HG02943 (cell line): ENCODE data around the gene SPON1.

ENCODE experiments used
- ATAC-seq: cut with Tn5 transposase; IDR thresholded peaks from one replicate; pipeline ENCODE4 v1.9.1; 2021; ENCODE audit warnings: mild to moderate bottlenecking, low read depth, moderate library complexity; ENCODE audit not compliant: unreplicated experiment

The SPON1 gene

DNA sequence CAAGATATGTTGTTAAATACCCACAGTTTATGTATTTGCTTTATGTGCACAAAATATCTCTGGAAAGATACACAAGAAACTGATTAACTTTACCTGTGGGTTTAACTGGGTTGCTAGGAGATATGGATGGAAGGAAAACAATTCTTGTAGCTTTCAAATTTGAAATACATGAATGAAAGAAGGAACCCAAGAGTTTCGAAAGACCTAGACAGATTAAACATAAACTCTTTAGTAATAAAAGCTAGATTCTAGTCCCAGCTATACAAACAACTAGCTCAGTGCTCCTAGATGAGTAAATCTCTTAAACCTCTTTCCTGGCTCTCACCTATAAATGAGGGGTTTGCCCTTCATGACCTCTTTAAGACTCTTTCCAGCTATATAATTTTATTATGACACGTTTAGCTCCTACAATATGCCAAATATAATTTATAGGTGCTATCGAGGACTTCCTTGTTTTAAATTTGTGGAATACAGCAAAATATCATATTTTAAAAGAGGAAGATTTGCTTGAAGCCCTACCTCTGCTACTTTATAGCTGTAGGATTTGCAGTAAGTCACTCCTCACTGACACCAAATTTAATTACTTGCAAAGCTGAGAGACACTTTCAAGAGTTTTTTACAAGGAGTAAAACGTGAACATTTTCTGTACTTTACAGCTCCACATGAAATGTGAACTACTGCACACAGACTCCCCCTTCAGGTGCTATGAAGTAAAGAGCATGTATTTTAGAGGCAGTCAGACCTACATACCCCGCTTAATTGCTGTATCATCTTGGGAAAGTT is 345.8 kb downstream of the SPON1 start:
- no peak for ATAC-seq

DNA sequence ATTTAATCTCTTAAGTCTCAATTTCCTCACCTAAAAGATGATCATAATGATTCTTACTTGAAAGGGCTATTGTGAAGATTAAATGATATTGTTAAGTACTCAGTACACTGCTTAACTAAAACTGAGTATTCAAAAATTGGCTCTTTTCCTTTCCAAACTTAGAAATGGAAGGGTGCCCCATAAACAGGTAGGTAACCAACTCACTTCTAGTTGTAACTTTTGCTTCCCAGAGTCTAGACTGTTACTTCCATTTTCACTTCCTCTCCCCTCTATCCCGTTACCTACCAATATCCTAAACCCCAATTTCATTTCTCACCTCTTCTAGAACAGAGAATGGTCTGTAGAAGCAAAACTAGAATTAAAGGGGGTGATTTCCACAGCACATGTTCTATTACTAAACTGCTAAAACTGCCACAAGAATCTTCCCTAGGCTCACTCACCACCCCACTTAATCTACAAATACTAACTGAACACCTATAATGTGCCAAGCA is 346.4 kb downstream of the SPON1 start:
- no peak for ATAC-seq

DNA sequence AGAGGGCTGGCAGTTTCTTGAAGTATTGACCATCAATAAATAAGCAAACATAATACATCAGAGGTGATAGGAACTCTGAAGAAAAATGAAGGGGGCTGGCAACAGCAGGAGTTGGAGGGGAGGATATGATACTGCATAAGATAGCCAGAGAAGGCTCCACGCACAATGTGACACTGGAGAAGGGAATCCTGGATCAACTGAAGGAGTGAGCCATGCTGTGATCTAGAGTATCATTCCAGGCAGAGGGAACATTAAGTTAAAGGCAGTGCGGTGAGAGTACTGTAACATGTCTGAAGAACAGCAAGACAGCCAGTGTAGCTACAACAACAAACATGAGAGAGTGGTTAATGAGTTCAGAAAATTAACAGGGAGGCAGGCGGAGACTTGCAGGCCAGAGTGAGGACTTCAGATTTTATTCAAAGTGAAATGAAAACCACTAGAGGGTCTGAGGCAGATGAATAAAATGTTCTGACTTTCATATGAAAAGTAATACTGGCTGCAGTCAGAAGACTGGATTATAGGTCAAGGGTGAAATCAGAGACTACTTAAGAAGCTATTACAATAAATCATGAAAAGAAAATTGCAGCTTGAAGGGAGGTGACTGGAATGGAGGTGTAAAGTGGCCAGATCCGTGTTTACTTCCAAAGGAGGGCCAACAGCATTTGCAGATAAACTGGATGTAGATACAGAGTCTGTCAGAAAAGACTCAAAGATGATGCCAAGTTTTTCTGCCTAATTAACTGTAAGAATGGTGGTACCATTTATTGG is 347.1 kb downstream of the SPON1 start:
- ATAC-seq = no peak

GRCh38 chr11:14310679-14311078 is 348.2 kb downstream of the SPON1 start:
- ATAC-seq = no peak

DNA sequence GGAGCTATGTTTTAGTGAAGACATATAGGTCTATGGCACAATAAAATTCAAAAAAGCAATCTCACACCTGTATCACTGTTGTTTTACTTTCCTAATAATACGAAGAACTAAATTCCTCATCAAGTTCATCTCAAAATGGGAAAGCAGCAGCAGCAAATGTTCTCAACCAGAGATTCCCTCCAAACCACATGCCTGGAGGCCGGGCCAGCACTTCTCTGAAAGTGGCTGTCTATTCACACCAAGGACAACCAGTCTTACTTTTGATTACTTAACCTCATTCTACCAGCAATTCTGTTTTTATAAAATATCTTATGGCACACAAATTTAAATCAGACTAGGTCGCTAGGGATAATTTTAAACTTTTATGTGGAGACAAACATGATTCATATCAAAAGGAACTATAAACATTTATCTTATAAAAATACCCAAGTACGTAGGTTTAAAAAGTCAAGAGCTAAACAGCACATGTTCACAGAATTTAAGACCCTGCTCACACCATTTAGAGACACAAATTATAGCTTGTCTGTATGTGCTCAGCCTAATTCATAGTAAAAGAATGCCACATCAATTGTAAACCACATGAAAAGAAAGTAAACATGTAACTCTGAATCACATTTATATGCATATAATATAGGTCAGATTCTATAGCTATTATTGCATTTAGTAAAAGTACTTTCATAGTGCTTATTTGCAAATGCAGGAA is 350.4 kb downstream of the SPON1 start:
- ATAC-seq = no peak

DNA sequence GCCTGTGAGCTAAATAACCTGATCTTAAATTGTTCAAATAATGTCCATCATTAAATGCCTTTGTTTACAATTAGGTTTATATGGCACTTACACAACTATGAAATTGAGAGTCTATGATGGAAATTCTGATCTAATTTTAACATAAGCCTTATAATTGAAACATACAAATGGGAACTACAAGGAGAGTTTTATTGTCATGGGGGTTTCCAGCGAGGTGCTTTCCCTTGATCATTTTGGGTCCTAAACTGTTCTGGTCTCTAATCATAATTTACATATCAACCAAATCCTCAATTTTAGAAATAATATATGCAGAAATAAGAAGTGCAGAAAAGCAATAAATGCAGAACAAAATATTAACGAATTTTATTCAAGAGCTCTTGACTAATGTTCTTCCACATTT is 351.6 kb downstream of the SPON1 start:
- no peak for ATAC-seq

DNA sequence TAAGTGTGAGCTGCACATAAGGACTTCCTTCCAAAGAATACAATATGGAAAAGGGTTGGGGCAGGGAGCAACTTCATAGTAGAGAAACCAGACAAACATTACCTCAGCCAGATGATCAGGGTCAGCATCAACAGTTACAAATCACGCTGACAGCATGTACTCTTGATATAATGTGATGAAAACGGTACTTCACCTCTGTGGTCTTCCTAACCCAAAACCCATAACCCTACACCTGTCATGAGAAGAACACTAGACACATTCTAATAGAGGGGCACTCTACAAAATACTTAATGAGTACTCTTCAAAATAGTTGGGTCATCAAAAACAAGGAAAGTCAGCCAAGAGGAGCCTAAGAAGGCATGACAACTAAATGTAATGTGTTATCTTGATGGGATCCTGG is 352.6 kb downstream of the SPON1 start:
- ATAC-seq = no peak
